IPS-18a (cell line): ENCODE measurements around the gene HSPA13.
"Not testable (repeated sequence)": the region's sequence is repeated elsewhere in the genome, so short reads cannot be mapped to it uniquely, and the experiment has no call there.

Experiments used
- H3K27ac ChIP-seq: one replicate; pipeline ENCODE4 v1.5.1; 2013; ENCODE audit warnings: low read length
- H3K27me3 ChIP-seq: one replicate; pipeline ENCODE4 v1.6.1; 2013; ENCODE audit warnings: mild to moderate bottlenecking, low read length; ENCODE audit not compliant: control insufficient read depth, insufficient read depth
- H3K36me3 ChIP-seq: one replicate; pipeline ENCODE4 v1.6.1; 2013; ENCODE audit warnings: low read depth, low read length; ENCODE audit not compliant: control insufficient read depth
- H3K4me1 ChIP-seq: one replicate; pipeline ENCODE4 v1.6.1; 2013; ENCODE audit warnings: low read depth, low read length; ENCODE audit not compliant: control insufficient read depth
- H3K4me3 ChIP-seq: one replicate; pipeline ENCODE4 v1.5.1; 2013; ENCODE audit warnings: low read length
- H3K9ac ChIP-seq: one replicate; pipeline ENCODE4 v1.6.1; 2013; ENCODE audit warnings: mild to moderate bottlenecking, low read length, moderate library complexity
- H3K9me3 ChIP-seq: one replicate; pipeline ENCODE4 v1.6.1; 2013; ENCODE audit warnings: low read depth, low read length; ENCODE audit not compliant: control insufficient read depth

The HSPA13 gene

DNA sequence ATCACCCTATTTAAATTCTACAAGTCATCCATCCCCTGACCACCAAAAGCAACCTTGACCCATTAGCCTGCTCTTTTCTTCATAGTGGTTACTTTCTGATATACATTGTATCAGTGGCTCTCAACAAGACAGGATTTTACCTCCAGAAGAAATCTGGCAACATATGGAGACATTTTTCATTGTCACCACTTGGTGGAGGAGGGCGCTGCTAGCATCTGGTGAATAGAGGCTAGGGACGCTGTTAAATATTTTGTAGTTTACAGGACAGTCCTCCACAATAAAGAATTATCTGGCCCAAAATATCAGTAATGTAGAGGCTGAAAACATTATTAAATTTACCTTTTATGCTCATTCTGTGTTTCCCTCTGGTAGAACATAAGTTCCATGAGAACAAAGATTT is 6.1 kb downstream of the HSPA13 start:
- peaks cover 64% of the 10 kb centered on the region for H3K36me3 ChIP-seq

DNA sequence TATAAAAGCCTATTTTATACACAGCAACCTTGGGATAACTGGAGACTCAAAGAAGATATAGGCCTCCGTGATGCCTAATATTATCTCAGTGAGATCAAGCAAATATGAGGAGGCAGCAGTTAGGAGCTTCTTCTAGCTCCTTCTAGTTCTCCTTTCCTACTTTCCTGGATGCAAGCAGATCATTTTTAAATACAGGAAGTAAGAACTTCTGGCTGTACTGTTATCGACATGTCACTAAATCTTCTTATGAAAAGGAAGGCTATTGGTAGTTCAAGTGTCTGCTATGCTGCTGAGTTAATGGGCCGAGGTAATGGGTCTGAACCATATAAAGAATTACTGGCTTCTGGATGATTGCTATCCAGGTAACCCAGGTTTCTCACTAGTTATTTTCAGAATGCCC is 15.9 kb downstream of the HSPA13 start:
- H3K4me3 ChIP-seq = no peak overlapping the region
- no peak overlapping the region for H3K9ac ChIP-seq
- no peaks in the 10 kb centered on the region for H3K27me3 ChIP-seq
- H3K9me3 ChIP-seq = no peaks in the 10 kb centered on the region
- no peaks in the 10 kb centered on the region for H3K36me3 ChIP-seq
- H3K4me1 ChIP-seq = no peaks in the 10 kb centered on the region
- no peak overlapping the region for H3K27ac ChIP-seq

More for the DNA sequence above, 6.1 kb downstream of the HSPA13 start:
- H3K4me3 ChIP-seq = no peak overlapping the region
- no peaks in the 10 kb centered on the region for H3K9me3 ChIP-seq
- H3K27me3 ChIP-seq = no peaks in the 10 kb centered on the region
- H3K9ac ChIP-seq = no peak overlapping the region
- H3K4me1 ChIP-seq = peaks cover 7% of the 10 kb centered on the region
- H3K27ac ChIP-seq = no peak overlapping the region

GRCh38 chr21:14361958-14362357 is 21.0 kb downstream of the HSPA13 start:
- no peaks in the 10 kb centered on the region for H3K9me3 ChIP-seq
- no peak overlapping the region for H3K4me3 ChIP-seq
- H3K4me1 ChIP-seq = no peaks in the 10 kb centered on the region
- no peak overlapping the region for H3K27ac ChIP-seq
- H3K36me3 ChIP-seq = no peaks in the 10 kb centered on the region
- H3K9ac ChIP-seq = no peak overlapping the region
- no peaks in the 10 kb centered on the region for H3K27me3 ChIP-seq

GRCh38 chr21:14358775-14359174 is 24.2 kb downstream of the HSPA13 start:
- Histone ChIP-seq H3K9ac (no peak overlapping the region), H3K27me3 (no peaks in the 10 kb centered on the region), H3K27ac (no peak overlapping the region), H3K9me3 (no peaks in the 10 kb centered on the region), H3K36me3 (no peaks in the 10 kb centered on the region), H3K4me3 (no peak overlapping the region), H3K4me1 (no peaks in the 10 kb centered on the region)

DNA sequence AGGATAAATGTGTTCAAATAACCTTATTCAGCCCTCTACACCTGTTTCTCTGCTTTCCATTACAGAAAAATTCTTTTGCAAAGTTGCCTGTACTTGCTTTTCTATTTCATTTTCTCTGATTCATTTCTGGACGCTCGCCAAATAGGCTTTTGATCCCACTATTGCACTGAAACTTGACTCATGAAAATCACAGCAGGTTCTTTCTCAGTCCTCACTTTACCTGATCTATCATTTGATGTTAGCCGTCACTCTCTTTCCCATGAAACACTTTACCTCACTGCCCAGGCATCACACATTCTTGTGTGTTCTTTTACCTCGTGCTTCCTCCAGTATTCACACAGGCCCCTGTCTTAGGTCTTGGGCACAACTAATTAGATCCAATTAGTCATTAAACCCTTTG is 26.2 kb downstream of the HSPA13 start:
- Histone ChIP-seq H3K9ac (no peak overlapping the region), H3K4me1 (no peaks in the 10 kb centered on the region), H3K4me3 (no peak overlapping the region), H3K36me3 (no peaks in the 10 kb centered on the region), H3K9me3 (no peaks in the 10 kb centered on the region), H3K27me3 (no peaks in the 10 kb centered on the region), H3K27ac (no peak overlapping the region)

DNA sequence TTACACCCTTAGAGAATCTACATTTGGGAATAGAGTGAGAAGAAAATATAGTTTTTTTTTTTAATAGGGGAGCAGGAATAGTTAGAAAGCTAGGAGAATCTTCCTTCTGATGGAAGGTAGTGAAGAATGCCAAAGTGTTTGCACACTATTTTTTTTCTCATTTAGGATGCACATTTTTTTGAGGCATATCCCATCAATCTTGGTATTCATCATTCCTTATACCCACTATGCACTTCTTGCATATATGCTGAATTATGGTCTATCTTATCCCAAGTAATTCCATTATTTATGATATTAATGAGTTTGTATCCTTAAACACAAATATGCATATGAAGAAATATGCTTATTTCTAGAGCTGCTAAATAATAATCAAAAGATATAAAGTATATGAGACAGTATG is 28.4 kb downstream of the HSPA13 start:
- H3K36me3 ChIP-seq = no peaks in the 10 kb centered on the region
- no peak overlapping the region for H3K4me3 ChIP-seq
- no peaks in the 10 kb centered on the region for H3K4me1 ChIP-seq

GRCh38 chr21:14353726-14354125 is 29.2 kb downstream of the HSPA13 start:
- H3K9ac ChIP-seq = no peak overlapping the region

More for the DNA sequence above, 28.4 kb downstream of the HSPA13 start:
- Histone ChIP-seq H3K27me3 (no peaks in the 10 kb centered on the region), H3K9me3 (no peaks in the 10 kb centered on the region), H3K27ac (no peak overlapping the region), H3K9ac (no peak overlapping the region)

GRCh38 chr21:14353231-14353630 is 29.7 kb downstream of the HSPA13 start:
- H3K4me3 ChIP-seq = no peak overlapping the region
- no peaks in the 10 kb centered on the region for H3K9me3 ChIP-seq
- H3K36me3 ChIP-seq = no peaks in the 10 kb centered on the region
- no peak overlapping the region for H3K9ac ChIP-seq
- no peak overlapping the region for H3K27ac ChIP-seq
- H3K4me1 ChIP-seq = no peaks in the 10 kb centered on the region
- no peaks in the 10 kb centered on the region for H3K27me3 ChIP-seq

More at GRCh38 chr21:14353726-14354125, 29.2 kb downstream of the HSPA13 start:
- no peak overlapping the region for H3K27ac ChIP-seq
- no peak overlapping the region for H3K4me3 ChIP-seq
- H3K9me3 ChIP-seq = no peaks in the 10 kb centered on the region
- H3K36me3 ChIP-seq = no peaks in the 10 kb centered on the region
- H3K4me1 ChIP-seq = no peaks in the 10 kb centered on the region
- H3K27me3 ChIP-seq = no peaks in the 10 kb centered on the region

DNA sequence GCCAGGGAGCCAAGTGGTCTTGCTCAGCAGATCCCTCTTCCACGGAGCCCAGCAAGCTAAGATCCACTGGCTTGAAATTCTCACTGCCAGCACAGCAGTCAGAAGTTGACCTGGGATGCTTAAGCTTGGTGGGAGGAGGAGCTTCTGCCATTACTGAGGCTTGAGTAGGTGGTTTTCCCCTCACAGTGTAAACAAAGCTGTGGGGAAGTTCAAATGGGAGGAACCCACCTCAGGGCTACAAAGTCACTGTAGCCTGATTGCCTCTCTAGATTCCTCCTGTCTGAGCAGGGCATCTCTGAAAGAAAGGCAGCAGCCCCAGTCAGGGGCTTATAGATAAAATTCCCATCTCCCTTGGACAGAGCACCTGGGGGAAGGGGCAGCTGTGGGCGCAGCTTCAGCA is 55.6 kb downstream of the HSPA13 start:
- H3K9me3 ChIP-seq, H3K27ac ChIP-seq, H3K4me1 ChIP-seq, H3K36me3 ChIP-seq, H3K9ac ChIP-seq, H3K27me3 ChIP-seq, H3K4me3 ChIP-seq: not testable (repeated sequence)

DNA sequence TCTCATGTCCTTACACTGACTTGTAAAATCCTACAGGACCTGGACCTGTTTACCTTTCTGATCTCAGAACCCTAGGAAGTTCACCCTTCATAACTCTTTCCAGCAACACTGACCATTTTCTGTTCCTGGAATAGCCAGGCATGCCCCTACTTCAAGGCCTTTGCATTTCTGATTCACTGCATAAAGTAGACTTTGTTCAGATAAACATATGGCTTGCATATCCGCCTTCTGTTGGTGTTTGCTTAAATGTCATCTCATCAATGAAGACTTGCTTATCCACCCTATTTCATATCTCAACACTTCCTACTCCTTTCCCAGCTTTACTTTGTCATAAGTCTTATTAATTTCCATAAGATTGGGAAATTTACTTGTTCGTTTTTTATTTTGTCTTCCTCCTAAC is 57.4 kb downstream of the HSPA13 start:
- no peaks in the 10 kb centered on the region for H3K9me3 ChIP-seq

More for the DNA sequence above, 57.4 kb downstream of the HSPA13 start:
- Histone ChIP-seq H3K4me1 (no peaks in the 10 kb centered on the region), H3K9ac (no peak overlapping the region), H3K27me3 (no peaks in the 10 kb centered on the region), H3K4me3 (no peak overlapping the region), H3K36me3 (no peaks in the 10 kb centered on the region), H3K27ac (no peak overlapping the region)
